T1000 (cell line): ENCODE data around the gene GPR150.
A peak's percentile ranks its signal among the peaks of the same experiment; 100 is the strongest.
"Not testable (repeated sequence)": the region's sequence is repeated elsewhere in the genome, so short reads cannot be mapped to it uniquely, and the experiment has no call there.

Experiments used
- DNase-seq: peaks from one replicate; lab custom pipeline; 2025; ENCODE audit warnings: mixed read lengths; lab: John Stamatoyannopoulos, UW

GPR150 gene

GRCh38 chr5:95624368-95624767 lies 4.5 kb downstream of the GPR150 start:
- no peak for DNase-seq

- no peak for DNase-seq
These were observed 6.8 kb downstream of the GPR150 start for GRCh38 chr5:95626701-95627100.

GRCh38 chr5:95627971-95628810 lies 8.3 kb downstream of the GPR150 start:
- DNase-seq = no peak

- no peak for DNase-seq
These were observed 9.0 kb downstream of the GPR150 start for GRCh38 chr5:95628933-95629332.

- no peak for DNase-seq
These were observed 10.6 kb downstream of the GPR150 start for GRCh38 chr5:95630394-95630917.

GRCh38 chr5:95631255-95631958 lies 11.5 kb downstream of the GPR150 start:
- no peak for DNase-seq

- no peak for DNase-seq
These were observed 12.2 kb downstream of the GPR150 start for GRCh38 chr5:95631991-95632675.

DNA sequence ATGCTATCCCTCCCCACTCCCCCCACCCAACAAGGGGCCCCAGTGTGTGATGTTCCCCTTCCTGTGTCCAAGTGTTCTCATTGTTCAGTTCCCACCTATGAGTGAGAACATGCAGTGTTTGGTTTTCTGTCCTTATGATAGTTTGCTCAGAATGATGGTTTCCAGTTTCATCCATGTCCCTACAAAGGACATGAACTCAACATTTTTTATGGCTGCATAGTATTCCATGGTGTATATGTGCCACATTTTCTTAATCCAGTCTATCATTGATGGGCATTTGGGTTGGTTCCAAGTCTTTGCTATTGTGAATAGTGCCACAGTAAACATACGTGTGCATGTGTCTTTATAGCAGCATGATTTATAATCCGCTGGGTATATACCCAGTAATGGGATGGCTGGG lies 13.1 kb downstream of the GPR150 start:
- DNase-seq = not testable (repeated sequence)

DNA sequence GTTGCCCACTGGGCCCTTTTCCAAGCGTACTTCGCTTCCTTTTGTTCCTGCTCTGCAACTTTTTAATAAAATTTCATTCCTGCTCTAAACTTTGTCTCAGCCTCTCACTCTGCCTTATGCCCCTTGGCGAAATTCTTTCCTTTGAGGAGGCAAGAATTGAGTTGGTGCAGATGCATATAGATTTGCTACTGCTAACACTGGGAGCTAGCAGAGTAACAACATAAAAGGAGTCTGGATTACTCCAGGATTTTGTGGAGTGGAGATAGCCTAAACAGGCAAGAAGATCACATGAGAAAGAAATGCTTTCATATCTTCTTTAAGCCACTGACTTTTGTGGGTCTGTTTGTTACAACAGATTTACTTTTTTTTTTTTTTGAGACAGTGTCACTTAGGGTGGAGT lies 13.8 kb downstream of the GPR150 start:
- no peak for DNase-seq

DNA sequence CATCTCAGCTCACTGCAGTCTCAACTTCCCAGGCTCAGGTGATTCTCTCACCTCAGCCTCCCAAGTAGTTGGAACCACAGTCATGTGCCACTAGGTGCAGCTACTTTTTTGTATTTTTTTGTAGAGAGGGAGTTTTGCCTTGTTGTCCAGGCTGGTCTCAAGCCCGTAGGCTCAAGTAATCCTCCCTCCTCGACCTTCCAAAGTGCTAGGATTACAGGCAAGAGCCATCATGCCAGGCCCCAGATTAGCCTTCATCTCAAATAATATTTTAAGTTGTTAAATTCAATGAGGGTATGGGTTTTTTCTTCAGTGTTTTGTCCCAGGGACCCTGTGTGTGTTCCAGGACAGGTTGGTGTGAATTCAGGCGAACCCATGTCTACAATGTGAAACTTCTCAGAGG lies 14.2 kb downstream of the GPR150 start:
- DNase-seq = no peak

GRCh38 chr5:95638632-95639031 lies 18.7 kb downstream of the GPR150 start:
- no peak for DNase-seq

GRCh38 chr5:95641741-95642220 lies 21.9 kb downstream of the GPR150 start:
- DNase-seq = no peak

DNA sequence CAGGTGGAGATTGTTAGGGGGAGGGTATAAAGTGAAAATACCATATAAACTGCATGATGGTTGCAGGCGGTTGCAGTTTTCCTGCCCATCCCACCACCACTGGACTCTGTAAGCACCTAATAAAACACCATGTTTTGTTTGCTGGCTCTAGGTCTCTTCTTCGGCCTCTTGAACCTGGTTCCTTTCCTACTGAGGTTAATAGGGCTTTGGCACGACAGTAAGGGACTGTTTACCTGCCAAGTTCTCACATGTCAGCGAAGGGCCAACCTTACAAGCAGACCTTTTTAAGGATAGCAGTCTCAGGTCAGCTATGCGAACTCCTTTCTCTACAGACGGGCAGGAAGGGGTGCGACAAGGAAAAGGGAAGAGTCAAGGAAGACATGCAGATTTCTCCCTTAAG lies 23.3 kb downstream of the GPR150 start:
- DNase-seq = no peak

- DNase-seq = peak; percentile 9
These were observed 24.6 kb downstream of the GPR150 start for GRCh38 chr5:95644351-95645042.

GRCh38 chr5:95646226-95646568 lies 26.3 kb downstream of the GPR150 start:
- DNase-seq = not testable (repeated sequence)

GRCh38 chr5:95646569-95647431 lies 26.9 kb downstream of the GPR150 start, which contains the start of gene RFESD:
RFESD (plus strand) TSS chr5:95646777; CDS start chr5:95652272, 5,495 bp downstream.
- DNase-seq = peak; percentile 94

DNA sequence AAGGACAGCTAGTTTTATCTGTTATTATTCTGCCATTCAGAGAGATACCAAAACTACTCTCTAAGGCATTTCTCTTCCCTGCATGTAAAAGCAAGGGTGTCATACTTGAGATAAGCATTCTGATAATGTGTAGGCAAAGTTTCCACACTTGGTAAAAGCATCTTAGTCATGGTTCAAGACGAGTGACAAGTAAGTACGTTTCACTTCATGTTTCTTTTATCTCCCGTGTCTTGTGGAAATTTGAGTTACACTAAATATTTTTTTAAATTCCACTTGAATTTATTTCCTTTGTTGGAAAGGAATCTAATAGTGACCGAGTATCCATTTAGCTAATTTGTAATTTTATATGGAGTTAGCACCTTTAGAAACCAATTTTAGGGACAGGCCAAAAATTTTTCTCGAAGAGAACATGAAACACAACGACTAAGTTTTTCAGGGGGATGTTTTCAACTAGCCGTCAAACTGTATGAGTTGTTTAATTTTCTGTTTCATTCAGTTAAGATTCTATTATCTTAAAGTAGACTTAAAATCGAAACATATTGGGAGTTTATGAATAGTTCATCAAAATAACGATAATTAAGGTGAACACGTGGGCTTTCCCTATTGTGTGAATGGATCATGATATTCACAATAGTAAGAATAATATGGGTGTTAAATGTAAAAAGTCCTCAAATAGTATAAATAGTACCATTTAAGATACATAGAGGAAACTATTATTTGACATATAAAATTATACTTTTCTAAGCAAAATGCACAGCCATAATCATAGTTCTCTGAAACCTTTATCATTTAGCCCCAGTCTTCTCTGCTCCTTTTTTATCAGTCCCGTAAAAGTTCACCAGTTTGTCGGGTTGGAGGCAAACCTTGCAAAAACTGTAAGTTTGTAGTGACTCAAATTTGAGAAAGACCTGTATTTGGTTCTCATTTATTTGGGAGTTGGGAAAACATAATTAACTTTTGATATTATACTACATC lies 28.3 kb downstream of the GPR150 start:
- no peak for DNase-seq

GRCh38 chr5:95649274-95649673 lies 29.4 kb downstream of the GPR150 start:
- DNase-seq = no peak

DNA sequence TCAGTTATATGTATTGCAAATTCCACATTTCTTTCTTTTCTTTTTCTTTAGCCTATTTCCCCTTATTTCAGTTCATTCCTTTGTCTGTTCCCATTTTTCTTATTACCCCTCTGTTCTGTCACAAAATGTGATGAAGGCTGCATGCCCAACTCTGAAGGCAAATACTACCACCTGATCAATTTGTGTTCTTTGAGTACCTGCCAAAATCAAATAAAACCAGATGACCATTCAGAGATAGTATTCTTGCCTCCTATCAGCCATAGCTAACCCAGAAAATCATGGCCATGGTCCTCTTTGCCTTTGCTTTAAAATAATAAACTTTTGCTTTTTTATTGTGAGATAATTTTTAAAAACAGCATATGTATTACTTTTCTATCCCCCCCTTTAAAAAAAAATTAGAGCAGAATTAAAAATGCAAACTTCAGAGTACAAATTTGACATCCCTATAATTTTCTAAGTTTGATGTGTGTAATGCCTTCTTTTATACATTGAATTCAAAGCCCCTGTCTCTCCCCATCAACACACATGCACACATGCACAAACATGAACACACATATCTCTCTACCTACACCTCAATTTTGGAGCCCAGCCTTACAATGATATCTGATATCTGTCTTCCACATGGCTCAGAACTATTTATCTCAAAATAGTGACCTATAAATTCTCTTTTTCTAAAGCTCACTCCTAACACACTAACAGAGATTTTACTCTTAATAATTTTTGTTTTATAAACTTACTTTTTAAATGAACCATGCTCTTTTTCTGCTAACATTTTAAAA lies 30.1 kb downstream of the GPR150 start:
- no peak for DNase-seq
